ENCODE results near the gene CLEC4M.
A peak's percentile ranks its signal among the peaks of the same experiment; 100 is the strongest.
"Not testable (repeated sequence)": the region's sequence is repeated elsewhere in the genome, so short reads cannot be mapped to it uniquely, and the experiment has no call there.

The CLEC4M gene

GRCh38 chr19:7779631-7780486 is 16.8 kb downstream of the CLEC4M start:
- FAIRE-seq: no peak

DNA sequence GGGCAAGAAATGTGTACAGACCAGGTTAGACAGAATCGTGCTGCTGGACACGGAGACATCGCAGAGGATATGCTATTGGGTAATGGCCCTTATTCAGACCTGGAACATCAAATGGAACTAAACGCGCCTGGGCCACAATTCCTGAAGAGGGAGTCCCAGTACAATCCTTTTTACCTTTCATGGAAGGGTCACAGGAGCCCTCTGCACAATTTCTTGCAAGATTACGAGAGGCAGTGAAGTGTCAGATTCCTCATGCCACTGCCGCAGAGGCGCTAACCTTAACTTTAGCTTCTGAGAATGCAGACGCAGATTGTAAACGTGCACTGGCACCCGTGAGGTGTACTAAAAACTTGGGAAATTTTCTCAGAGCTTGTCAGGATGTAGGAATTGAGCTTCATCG is 18.1 kb downstream of the CLEC4M start:
- FAIRE-seq: no peak

GRCh38 chr19:7783991-7784423 is 21.0 kb downstream of the CLEC4M start:
- FAIRE-seq: no peak

GRCh38 chr19:7784856-7785255 is 21.8 kb downstream of the CLEC4M start:
- FAIRE-seq: no peak

DNA sequence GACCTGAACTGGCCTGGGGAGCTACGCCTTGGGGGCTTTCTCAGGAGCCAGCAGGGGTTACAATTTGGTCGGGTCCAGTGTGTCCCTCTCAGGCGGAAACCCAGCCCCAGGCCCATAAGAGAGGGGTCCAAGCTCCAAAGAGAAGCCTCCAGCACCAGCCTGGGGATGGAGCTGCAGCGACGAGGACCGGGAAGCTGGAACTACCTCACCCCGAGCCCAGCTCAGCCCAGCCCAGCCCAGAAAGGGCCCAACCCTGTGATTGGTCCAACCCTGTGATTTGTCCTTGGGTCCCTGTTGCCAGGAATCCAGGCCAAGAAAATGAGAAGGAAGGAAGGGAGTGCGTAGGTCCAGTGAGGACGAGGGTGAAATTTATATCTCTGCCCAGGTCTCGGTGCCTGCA is 24.1 kb downstream of the CLEC4M start:
- no peak for FAIRE-seq

DNA sequence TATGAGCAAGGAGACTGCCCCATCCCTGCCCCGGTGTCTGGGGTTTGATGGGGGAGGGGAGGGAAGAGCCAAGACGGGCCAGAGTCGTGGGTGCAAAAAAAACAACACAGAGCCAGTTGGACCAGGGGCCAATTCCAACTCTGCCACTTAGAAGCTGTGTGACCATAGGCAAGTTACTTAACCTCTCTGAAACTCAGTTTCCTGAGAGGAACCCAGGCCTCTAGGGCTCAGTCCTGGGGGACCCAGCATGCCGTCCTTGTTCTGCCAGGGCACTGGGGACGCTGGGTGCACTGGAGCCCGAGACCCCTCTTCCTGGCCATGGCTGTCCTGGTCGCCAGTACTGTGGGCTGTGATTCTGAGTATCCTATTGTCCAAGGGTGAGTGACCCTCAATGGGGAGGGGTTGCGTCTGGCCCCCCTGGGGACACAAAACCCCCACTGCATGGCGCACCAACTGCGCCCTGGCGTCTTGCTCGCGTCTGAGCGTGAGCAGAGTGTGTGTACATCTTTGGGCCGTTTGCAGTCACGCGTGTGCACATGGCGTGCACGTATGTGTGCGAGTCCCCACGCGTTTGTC is 24.6 kb downstream of the CLEC4M start:
- no peak for FAIRE-seq

DNA sequence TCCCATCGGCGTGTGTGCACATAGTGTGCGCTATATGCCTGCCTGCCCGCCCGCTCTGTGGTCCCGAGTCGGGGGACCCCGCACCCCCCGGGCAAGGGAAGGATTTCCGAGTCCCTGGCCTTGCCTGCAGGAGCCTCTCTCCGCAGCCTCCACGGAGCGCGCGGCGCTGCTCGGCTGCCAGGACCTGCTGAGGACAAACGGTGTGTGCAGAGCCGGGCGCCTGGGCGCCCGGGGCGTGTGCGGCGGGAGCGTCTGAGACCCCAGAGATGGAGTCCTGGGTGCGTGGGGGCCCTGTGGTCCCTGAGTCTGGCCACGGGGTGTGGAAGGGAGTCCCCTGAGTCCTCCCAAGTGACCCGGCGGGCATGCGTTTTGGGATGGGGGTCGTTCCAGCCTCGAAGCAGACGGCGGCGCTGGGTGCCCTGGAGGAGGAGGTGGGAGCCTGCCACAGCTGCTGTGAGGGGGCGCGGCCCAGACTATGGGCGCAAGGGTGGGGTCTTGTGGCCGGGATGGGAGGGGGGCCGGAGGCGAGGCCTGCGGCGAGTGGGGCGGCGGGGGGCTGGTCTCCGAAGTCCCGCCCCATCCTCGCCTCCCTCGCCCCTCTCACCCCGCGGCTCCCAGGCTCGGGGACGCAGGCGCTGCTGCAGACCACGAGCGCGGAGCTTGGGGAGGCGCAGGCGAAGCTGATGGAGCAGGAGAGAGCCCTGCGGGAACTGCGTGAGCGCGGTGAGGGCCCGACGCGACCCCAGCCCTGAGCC is 25.3 kb downstream of the CLEC4M start:
- FAIRE-seq: no peak

DNA sequence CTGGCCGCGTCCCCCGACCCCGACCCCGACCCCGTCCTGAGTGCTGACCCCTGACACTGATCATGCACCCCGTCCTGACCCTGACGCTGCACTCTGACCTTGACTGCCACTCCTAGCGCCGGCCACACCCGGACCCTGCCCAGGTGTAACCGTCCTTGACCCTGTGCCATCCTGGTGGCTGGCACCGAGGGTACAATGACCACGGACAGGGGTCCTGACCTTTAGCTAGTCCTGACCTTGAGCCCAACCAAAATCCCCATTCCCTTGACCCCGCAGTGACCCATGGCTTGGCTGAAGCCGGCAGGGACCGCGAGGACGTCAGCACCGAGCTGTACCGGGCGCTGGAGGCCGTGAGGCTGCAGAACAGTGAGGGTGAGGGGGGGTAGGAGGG is 25.9 kb downstream of the CLEC4M start:
- no peak for FAIRE-seq

GRCh38 chr19:7789447-7789846 is 26.4 kb downstream of the CLEC4M start:
- FAIRE-seq: no peak

DNA sequence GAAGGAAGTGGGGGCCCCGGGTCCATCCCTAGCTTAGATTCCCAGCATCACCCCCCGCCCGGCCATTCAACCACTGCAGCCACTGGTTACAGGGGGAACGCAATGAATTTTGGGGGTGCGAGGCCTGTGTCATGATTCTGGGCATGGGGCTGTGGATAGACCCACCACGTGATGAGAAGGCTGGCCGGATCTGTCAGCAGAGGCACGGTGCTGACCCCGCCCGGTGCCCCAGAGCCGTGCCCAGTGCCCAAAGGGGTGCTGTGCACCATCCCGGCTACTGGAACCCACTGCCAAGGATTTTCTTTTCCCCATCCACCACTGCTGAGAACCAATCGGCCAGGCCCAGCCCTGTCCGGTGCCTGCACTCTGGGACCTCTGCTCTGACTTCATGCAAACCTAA is 27.4 kb downstream of the CLEC4M start:
- no peak for FAIRE-seq

- FAIRE-seq: no peak
Observed at GRCh38 chr19:7792281-7792680, 29.2 kb downstream of the CLEC4M start.

DNA sequence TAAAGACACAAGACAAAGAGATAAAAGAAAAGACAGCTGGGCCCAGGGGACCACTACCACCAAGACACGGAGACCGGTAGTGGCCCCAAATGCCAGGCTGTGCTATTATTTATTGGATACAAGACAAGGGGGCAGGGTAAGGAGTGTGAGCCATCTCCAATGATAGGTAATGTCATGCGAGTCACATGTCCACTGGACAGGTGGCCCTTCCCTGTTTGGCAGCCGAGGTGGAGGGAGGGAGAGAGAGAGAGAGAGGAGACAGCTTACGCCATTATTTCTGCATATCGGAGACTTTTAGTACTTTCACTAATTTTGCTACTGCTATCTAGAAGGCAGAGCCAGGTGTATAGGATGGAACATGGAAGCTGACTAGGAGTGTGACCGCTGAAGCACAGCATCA is 29.7 kb downstream of the CLEC4M start:
- not testable (repeated sequence) for FAIRE-seq

GRCh38 chr19:7793493-7793892 is 30.4 kb downstream of the CLEC4M start:
- FAIRE-seq: no peak

DNA sequence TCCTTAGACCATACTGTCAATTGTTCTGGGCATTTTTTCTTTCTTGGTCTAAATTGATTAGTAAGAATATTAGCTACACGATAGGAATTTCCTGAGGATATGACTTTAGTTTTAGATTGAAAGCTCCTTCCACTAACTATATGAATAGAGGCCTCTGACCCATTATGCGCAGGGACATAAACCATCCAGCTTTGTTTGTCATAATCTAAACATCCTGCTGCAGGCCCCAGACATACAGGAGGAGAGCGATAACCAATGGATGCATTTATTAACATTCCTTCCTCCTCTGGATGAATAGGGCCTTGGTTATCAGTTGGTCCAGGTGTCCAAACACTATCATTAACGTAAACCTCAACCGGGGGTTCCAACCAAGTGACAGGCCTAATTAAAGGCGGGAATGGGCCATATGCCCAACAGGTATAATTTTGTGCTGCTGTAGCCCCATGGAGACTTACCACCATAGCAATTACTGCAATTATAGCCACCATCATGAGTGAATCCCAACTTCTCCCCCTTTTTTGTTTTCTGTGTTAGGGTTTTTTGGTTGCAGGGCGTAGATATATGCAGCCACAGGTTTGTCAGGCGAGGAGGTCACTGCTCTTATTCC is 32.6 kb downstream of the CLEC4M start:
- FAIRE-seq: no peak

DNA sequence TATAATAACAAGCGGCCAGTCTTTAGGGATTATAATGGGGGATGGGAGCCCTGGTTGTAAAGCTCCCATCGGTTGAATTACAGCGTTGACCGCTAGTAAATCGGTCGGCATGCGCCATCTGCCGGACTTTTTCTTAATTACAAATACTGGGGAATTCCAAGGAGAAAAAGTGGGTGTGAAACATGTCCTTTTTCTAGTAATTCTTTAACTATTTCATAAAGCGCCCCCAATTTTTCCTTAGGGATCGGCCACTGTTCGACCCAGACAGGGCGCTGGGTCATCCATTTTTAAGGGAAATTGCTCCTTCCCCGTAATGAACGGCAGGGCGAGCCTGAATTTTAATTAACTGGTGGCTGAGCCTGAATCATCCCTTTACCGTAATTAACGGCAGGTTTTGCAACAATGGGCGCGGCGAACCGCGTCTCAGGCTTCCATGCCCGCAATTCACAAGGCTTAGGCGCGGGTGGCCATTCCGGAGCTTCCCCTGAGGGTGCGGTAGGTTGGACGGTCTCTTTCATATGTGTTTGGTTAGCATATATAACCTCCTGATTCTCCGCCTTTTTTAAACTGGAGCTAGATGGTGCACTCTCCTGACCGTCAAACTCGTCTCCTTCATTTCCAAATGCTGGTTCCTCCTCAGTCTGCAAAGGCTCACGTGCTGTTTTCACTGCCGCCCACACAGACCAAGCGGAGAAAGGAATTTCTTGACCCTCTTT is 36.8 kb downstream of the CLEC4M start:
- peak; percentile 87 for FAIRE-seq

DNA sequence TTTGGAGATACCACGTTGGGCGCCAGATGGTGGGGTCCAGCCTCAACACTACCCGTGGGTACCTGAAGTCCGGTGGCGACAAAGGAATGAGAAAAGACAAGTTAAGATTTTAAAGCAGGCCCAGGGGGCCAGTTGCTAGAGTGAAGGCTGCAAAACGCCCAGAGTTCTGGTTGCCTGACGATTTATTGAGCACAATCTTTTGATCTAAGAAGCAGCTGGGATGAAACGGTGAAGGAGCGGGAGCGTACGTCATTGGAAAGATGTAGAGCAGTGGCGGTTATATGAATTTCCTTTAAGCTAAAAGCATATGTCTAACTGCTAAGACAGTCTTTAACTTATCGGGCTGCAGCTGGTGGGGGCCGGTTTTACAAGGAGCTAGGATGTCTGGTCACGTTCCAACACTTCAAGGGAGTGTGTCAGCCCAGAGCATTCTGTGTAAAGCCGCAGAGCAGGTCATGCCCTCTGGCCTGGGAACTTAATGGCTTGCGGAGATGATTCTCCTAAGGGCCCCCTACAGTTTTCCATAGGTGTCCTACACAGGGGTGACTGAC is 38.1 kb downstream of the CLEC4M start:
- no peak for FAIRE-seq

- FAIRE-seq: no peak
Observed at GRCh38 chr19:7806234-7806633, 43.2 kb downstream of the CLEC4M start.

DNA sequence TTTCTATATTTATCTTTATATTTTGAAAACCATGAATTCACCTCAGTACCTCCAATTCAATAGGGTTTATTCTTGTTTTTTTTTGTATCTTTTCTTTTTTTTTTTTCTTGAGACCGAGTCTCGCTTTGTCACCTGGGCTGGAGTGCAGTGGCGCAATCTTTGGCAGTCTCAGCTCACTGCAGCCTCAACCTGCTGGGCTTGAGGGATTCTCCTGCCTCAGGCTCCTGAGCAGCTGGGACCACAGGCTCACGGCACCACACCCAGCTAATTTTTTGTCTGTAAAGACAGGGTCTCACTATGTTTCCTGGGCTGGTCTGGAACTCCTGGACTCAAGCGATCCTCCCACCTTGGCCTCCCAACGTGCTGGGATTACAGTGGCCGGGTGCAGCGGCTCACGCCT is 43.8 kb downstream of the CLEC4M start:
- no peak for FAIRE-seq

DNA sequence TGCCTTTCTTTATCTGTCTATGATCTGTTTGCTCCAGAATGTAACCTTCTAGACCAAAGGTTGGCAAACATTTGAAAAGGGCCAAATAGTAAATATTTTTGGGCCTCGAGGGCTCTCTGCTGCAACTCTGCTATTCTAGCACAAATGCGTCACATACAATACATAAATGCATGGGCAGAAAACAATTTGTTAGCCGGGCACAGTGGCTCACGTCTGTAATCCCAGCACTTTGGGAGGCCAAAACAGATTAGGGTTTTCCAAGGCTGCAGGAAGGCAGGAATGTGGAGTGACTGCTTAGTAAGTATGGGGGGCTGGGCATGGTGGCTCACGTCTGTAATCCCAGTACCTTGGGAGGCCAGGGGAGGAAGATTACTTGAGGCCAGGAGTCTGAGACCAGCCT is 45.1 kb downstream of the CLEC4M start:
- no peak for FAIRE-seq

DNA sequence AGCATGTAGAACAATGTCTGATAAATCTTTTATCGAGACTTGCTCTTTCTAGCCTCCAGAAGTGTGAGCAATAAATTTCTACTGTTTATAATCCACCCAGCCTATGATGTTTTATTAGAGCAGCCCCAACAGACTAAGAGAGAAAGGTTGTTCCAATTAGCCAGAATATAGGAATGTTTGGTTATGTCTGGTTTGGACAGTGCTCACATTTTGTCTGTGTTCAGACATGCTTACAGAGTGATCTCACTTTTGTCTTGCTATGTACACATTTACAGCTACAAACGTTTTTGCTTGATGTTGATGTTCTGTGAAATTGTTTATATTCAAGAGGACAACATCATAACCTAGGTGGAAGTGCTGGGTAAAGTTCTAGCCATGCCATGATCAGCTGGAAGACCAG is 48.9 kb downstream of the CLEC4M start:
- FAIRE-seq: no peak

DNA sequence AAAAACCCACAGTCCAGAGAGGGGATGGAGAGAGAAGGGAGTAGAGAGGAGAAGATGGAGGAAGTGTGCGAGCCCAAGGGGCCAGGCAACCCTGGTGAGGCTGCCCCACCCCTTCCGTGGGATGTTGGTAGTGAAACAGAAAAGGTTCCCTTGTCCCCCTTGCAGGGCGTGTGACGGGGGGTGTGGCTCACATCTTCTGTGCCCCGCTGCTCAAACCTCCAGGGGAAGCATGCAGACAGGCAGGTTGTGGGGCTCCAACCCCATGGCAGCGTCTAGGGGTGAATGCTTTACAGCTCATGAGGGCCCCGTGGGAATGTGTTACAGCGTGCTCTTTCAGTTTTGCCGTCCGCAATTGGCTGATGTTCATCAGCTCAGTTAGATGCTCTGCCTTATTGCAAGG is 52.3 kb downstream of the CLEC4M start:
- FAIRE-seq: no peak

- not testable (repeated sequence) for FAIRE-seq
Observed at GRCh38 chr19:7816040-7816439, 53.0 kb downstream of the CLEC4M start.

GRCh38 chr19:7817801-7818200 is 54.8 kb downstream of the CLEC4M start:
- no peak for FAIRE-seq
